H1 (cell line): ENCODE measurements around the gene OPN5. TPM values are rescaled to one million over a fixed set of nuclear protein-coding genes. Genes with fewer than 3 reads are reported as not detected.

Experiments used
- CTCF ChIA-PET: fragments of 300-600 bp; sonication (Branson Sonifier 250); formaldehyde crosslinking; loops from one replicate; lab custom pipeline; 2021; ENCODE audit not compliant: partially characterized antibody; lab: Charles Lee
- POLR2A ChIA-PET: fragments of 300-600 bp; sonication (Branson Sonifier 250); formaldehyde crosslinking; loops from one replicate; lab custom pipeline; 2021; ENCODE audit warnings: inconsistent platforms; ENCODE audit not compliant: partially characterized antibody; lab: Charles Lee
- DNase-seq, 2 experiments: peaks; one replicate each; pipeline versions ENCODE4 v3.0.0 to v3.0.0-alpha.2; 2010 to 2022; ENCODE audit warnings: low spot score in 2 of 2, low read depth in 1 of 2, mixed read lengths in 1 of 2
- FAIRE-seq: peaks from 2 replicates; lab custom pipeline; 2011; peaks lifted over from hg19 to GRCh38; lab: Jason Lieb, UNC
- H2AFZ ChIP-seq: 2 replicates; pipeline ENCODE4 v1.8.1; 2012; ENCODE audit warnings: low read length, inconsistent platforms
- H2AK5ac ChIP-seq: 2 replicates; pipeline ENCODE4 v1.6.1; 2013; ENCODE audit warnings: low read depth, low read length
- H2BK120ac ChIP-seq: replicated peaks from 2 replicates; pipeline ENCODE3; 2013; ENCODE audit warnings: low read depth, low read length, inconsistent platforms
- H2BK12ac ChIP-seq: 2 replicates; pipeline ENCODE4 v1.6.1; 2013; ENCODE audit warnings: low read depth, low read length
- H2BK15ac ChIP-seq: 2 replicates; pipeline ENCODE4 v1.6.1; 2013; ENCODE audit warnings: low read length
- H2BK20ac ChIP-seq: 2 replicates; pipeline ENCODE4 v1.6.1; 2013; ENCODE audit warnings: low read length
- H2BK5ac ChIP-seq: 2 replicates; pipeline ENCODE4 v1.6.1; 2013; ENCODE audit warnings: low read depth, low read length
- H3K14ac ChIP-seq: 2 replicates; pipeline ENCODE4 v1.6.1; 2013; ENCODE audit warnings: inconsistent platforms; ENCODE audit not compliant: insufficient read length
- H3K18ac ChIP-seq: 2 replicates; pipeline ENCODE4 v1.6.1; 2013; ENCODE audit warnings: low read length; ENCODE audit errors: extremely low read depth
- H3K23ac ChIP-seq: 2 replicates; pipeline ENCODE4 v1.6.1; 2013; ENCODE audit warnings: inconsistent platforms; ENCODE audit not compliant: insufficient read length
- H3K23me2 ChIP-seq: 2 replicates; pipeline ENCODE4 v1.6.1; 2013; ENCODE audit warnings: low read depth, low read length
- H3K27ac ChIP-seq: 2 replicates; pipeline ENCODE4 v1.6.1; 2011; ENCODE audit warnings: low read depth, low read length, inconsistent platforms
- H3K27me3 ChIP-seq, 4 experiments: replicated peaks in 1 of 4; 1 replicate in 1 of 4; 2 replicates in 3 of 4; pipeline versions ENCODE4 v1.6.1 to v1.8.1; 2011 to 2013; ENCODE audit warnings: low read length in 3 of 4, mild to moderate bottlenecking in 3 of 4, inconsistent platforms in 2 of 4, mixed read lengths in 2 of 4, moderate library complexity in 1 of 4; ENCODE audit not compliant: control insufficient read depth in 3 of 4, insufficient read depth in 3 of 4; ENCODE audit errors: extremely low read depth in 1 of 4
- H3K36me3 ChIP-seq, 4 experiments: 2 replicates each; pipeline versions ENCODE4 v1.6.1 to v1.8.1; 2011 to 2013; ENCODE audit warnings: mild to moderate bottlenecking in 4 of 4, low read length in 3 of 4, moderate library complexity in 2 of 4, control low read depth in 1 of 4, inconsistent platforms in 1 of 4; ENCODE audit not compliant: insufficient read depth in 4 of 4, control insufficient read depth in 2 of 4
- H3K4ac ChIP-seq: replicated peaks from 2 replicates; pipeline ENCODE3; 2013; ENCODE audit warnings: low read length, low read depth, mixed read lengths, inconsistent platforms; ENCODE audit not compliant: insufficient read length
- H3K4me1 ChIP-seq, 4 experiments: replicated peaks in 1 of 4; 1 replicate in 1 of 4; 2 replicates in 3 of 4; pipeline versions ENCODE4 v1.6.1 to v1.8.1; 2011 to 2013; ENCODE audit warnings: low read length in 3 of 4, inconsistent platforms in 2 of 4, mixed read lengths in 1 of 4; ENCODE audit not compliant: insufficient read depth in 4 of 4, control insufficient read depth in 3 of 4
- H3K4me2 ChIP-seq, 2 experiments: 2 replicates each; pipeline versions ENCODE4 v1.6.1 to v1.8.1; 2011 to 2013; ENCODE audit warnings: low read depth in 2 of 2, low read length in 2 of 2, control low read depth in 1 of 2, inconsistent platforms in 1 of 2, mild to moderate bottlenecking in 1 of 2; ENCODE audit not compliant: insufficient read depth in 1 of 2
- H3K4me3 ChIP-seq, 4 experiments: fragments of 200-600, 300-600 bp in 1 of 4; sonication (generic), shearing (Covaris generic), sonication (Bioruptor Twin) in 1 of 4; 2 replicates each; pipeline versions ENCODE4 v1.5.1 to v1.8.1; 2011 to 2016; ENCODE audit warnings: low read length in 4 of 4, low read depth in 3 of 4, control low read depth in 2 of 4, inconsistent platforms in 2 of 4, mild to moderate bottlenecking in 2 of 4, mixed read lengths in 1 of 4, moderate library complexity in 1 of 4; ENCODE audit not compliant: insufficient read depth in 2 of 4; ENCODE audit errors: extremely low read depth in 1 of 4
- H3K56ac ChIP-seq: replicated peaks from 2 replicates; pipeline ENCODE3; 2013; ENCODE audit warnings: low read depth, mild to moderate bottlenecking, mixed read lengths, low read length, inconsistent platforms; ENCODE audit not compliant: insufficient read length
- H3K79me1 ChIP-seq: 2 replicates; pipeline ENCODE4 v1.6.1; 2013; ENCODE audit warnings: low read depth, low read length, control low read depth
- H3K79me2 ChIP-seq, 2 experiments: 2 replicates each; pipeline versions ENCODE4 v1.6.1 to v1.8.1; 2012 to 2013; ENCODE audit warnings: low read length in 2 of 2, mild to moderate bottlenecking in 2 of 2, inconsistent platforms in 1 of 2; ENCODE audit not compliant: insufficient read depth in 2 of 2, control insufficient read depth in 1 of 2
- H3K9ac ChIP-seq, 4 experiments: replicated peaks in 1 of 4; 1 replicate in 1 of 4; 2 replicates in 3 of 4; pipeline versions ENCODE4 v1.6.1 to v1.8.1; 2011 to 2013; ENCODE audit warnings: low read depth in 3 of 4, low read length in 3 of 4, control low read depth in 2 of 4, mild to moderate bottlenecking in 2 of 4, moderate library complexity in 2 of 4, inconsistent platforms in 1 of 4; ENCODE audit errors: extremely low read depth in 1 of 4
- H3K9me3 ChIP-seq, 2 experiments: 2 replicates each; pipeline versions ENCODE4 v1.6.1 to v1.8.1; 2012 to 2013; ENCODE audit warnings: mild to moderate bottlenecking in 2 of 2, moderate library complexity in 2 of 2, control low read depth in 1 of 2, inconsistent platforms in 1 of 2, low read depth in 1 of 2, low read length in 1 of 2, mixed read lengths in 1 of 2; ENCODE audit not compliant: insufficient read depth in 2 of 2
- H4K20me1 ChIP-seq, 2 experiments: replicated peaks in 1 of 2; 2 replicates each; pipeline versions ENCODE3 to v1.8.1; 2011 to 2013; ENCODE audit warnings: inconsistent platforms in 2 of 2, low read length in 2 of 2, mild to moderate bottlenecking in 1 of 2; ENCODE audit not compliant: insufficient read depth in 2 of 2, control insufficient read depth in 1 of 2
- H4K5ac ChIP-seq: 2 replicates; pipeline ENCODE4 v1.6.1; 2013; ENCODE audit warnings: low read length, low read depth, mixed read lengths, inconsistent platforms; ENCODE audit not compliant: insufficient read length
- H4K8ac ChIP-seq: 2 replicates; pipeline ENCODE4 v1.8.0; 2013; ENCODE audit warnings: mild to moderate bottlenecking, moderate library complexity, low read length, inconsistent platforms; ENCODE audit not compliant: insufficient read depth; ENCODE audit errors: extremely low read depth
- H4K91ac ChIP-seq: replicated peaks from 2 replicates; pipeline ENCODE3; 2013; ENCODE audit warnings: low read length, mixed read lengths, inconsistent platforms; ENCODE audit not compliant: insufficient read length
- BCL11A ChIP-seq, 2 experiments: IDR thresholded peaks; one replicate each; pipeline ENCODE4 v1.6.1; 2011; ENCODE audit warnings: low read depth in 2 of 2, low read length in 2 of 2, mild to moderate bottlenecking in 2 of 2
- EP300 ChIP-seq, 2 experiments: IDR thresholded peaks; 1 replicate in 1 of 2; 2 replicates in 1 of 2; pipeline ENCODE4 v1.6.1; 2011 to 2012; ENCODE audit warnings: low read depth in 2 of 2, low read length in 2 of 2, mild to moderate bottlenecking in 2 of 2, borderline replicate concordance in 1 of 2, inconsistent platforms in 1 of 2, moderate library complexity in 1 of 2
- POU5F1 ChIP-seq: IDR thresholded peaks from 2 replicates; pipeline ENCODE4 v1.6.1; 2011; ENCODE audit warnings: low read depth, mild to moderate bottlenecking, low read length, moderate library complexity
- WGBS, 2 experiments: shearing (Covaris generic) in 1 of 2; methylation state at CpG; one replicate each; pipeline versions ENCODE4 v1.1.6 to v1.1.7; 2013 to 2015; ENCODE audit warnings: low lambda C conversion rate in 2 of 2, mixed read lengths in 2 of 2, inconsistent platforms in 1 of 2, low coverage in 1 of 2, missing lambda C conversion rate in 1 of 2; ENCODE audit not compliant: insufficient replicate concordance in 2 of 2, insufficient coverage in 1 of 2, insufficient read length in 1 of 2; ENCODE audit errors: extremely low coverage in 1 of 2, missing lambda C conversion rate in 1 of 2; 5-methylcytosine and 5-hydroxymethylcytosine counted together
- polyA plus RNA-seq, 7 experiments: library from polyadenylated mRNA; depleted of rRNA in 3 of 7; stranded (reverse) in 5 of 7; unstranded in 2 of 7; fragments of >200 nt in 5 of 7; fragments of 200-250 nt in 2 of 7; gene quantifications; 1 replicate in 5 of 7; 2 replicates in 1 of 7; 4 replicates in 1 of 7; pipeline versions ENCODE4 v1.2.1 to v1.2.3, GENCODE V29; 2011 to 2013; ENCODE audit warnings: missing spikeins in 2 of 7, mixed read lengths in 2 of 7
- total RNA-seq: library from RNA; stranded (reverse); fragmentation: NEBNext Ultra II Directional; extraction: Animal tissue kit (Norgen Biotek cat#: 25700); gene quantifications from 2 replicates; pipeline ENCODE4 v1.2.1, GENCODE V29; 2021
- TF ChIP-seq, protein P1 (sequence below): IDR thresholded peaks from 2 replicates; pipeline ENCODE4 v1.6.1; 2012; ENCODE audit warnings: low read length, inconsistent platforms

The OPN5 gene
- total and polyA plus RNA-seq, 2 of the 8 experiments (the other 6 are each of a cell fraction or from before 2014, with no cell fraction given): not detected

DNA sequence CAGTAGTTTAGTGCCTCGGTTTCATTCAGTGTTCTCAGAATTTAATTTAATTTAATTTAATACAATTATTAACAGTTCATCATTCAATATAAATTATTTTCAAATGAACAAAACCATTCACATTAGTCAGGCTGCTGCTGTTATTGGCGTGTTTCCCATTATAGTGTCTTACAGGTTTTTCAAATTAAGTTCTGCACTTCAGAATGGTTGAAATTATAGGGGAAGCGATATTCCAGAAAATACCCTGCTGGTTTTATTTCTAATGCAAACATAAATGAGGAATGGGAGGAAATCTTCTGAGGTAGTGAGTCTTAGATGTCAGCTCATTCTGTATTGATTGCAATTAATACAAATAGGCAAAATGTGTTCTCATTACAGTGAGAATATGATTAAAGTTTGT is 37.6 kb downstream of the OPN5 start:
- Histone ChIP-seq H3K14ac (no peak overlapping the region), H3K27ac (no peak overlapping the region), H3K4me2 (no peak overlapping the region), H3K4me1 (no peaks in the 10 kb centered on the region), H3K56ac (no peak overlapping the region), H3K4me3 (no peak overlapping the region), H2AFZ (no peak overlapping the region), H4K5ac (no peak overlapping the region), H2BK12ac (no peak overlapping the region), H3K9me3 (no peaks in the 10 kb centered on the region), H3K36me3 (no peaks in the 10 kb centered on the region), H4K8ac (no peak overlapping the region), H3K23ac (no peak overlapping the region), H3K23me2 (no peaks in the 10 kb centered on the region), H3K4ac (no peak overlapping the region), H3K9ac (no peak overlapping the region), H3K79me2 (no peaks in the 10 kb centered on the region), H3K27me3 (no peaks in the 10 kb centered on the region), H3K79me1 (no peaks in the 10 kb centered on the region), H3K18ac (no peak overlapping the region), H2BK120ac (no peak overlapping the region), H2BK15ac (no peak overlapping the region), H2BK20ac (no peak overlapping the region), H2AK5ac (no peak overlapping the region), H4K20me1 (no peaks in the 10 kb centered on the region), H2BK5ac (no peak overlapping the region), H4K91ac (no peak overlapping the region)
- ChIA-PET POLR2A (no interaction called here), CTCF (interaction anchor here (0.8 to 1.3 kb wide), 3 partner anchors 9 to 188 kb away, joined by 3 to 5 read pairs (median 3); no protein-coding TSS in a partner anchor)
- 98% methylated on average over 3 of the region's 3 CpGs; no CpG with 5 or more reads in 1 of the 2 experiments for WGBS, 2 experiments
- no peak for FAIRE-seq
- DNase-seq: no peak
- TF ChIP-seq, protein P1, sequence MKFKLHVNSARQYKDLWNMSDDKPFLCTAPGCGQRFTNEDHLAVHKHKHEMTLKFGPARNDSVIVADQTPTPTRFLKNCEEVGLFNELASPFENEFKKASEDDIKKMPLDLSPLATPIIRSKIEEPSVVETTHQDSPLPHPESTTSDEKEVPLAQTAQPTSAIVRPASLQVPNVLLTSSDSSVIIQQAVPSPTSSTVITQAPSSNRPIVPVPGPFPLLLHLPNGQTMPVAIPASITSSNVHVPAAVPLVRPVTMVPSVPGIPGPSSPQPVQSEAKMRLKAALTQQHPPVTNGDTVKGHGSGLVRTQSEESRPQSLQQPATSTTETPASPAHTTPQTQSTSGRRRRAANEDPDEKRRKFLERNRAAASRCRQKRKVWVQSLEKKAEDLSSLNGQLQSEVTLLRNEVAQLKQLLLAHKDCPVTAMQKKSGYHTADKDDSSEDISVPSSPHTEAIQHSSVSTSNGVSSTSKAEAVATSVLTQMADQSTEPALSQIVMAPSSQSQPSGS: no peak
- no peak for TF ChIP-seq POU5F1
- TF ChIP-seq EP300 (IDR thresholded peaks at IDR 0.05; ENCODE audit: borderline replicate concordance in 1 of 2, low read depth in 2 of 2, low read length in 2 of 2): no peak
- TF ChIP-seq BCL11A (IDR thresholded peaks at IDR 0.05; ENCODE audit: low read depth in 2 of 2, low read length in 2 of 2): no peak
